ENCODE results near the gene SLC7A6. TPM values are rescaled to one million over a fixed set of nuclear protein-coding genes. Genes with fewer than 3 reads are reported as not detected.

SLC7A6 gene
- total and polyA plus RNA-seq, 2 of the 13 experiments (the other 11 are each of a cell fraction or from before 2014, with no cell fraction given), result 35.8 to 70.8 TPM

GRCh38 chr16:68236826-68237242, 27.5 kb upstream of the SLC7A6 start (continued):
- TF ChIP-seq, protein P1, sequence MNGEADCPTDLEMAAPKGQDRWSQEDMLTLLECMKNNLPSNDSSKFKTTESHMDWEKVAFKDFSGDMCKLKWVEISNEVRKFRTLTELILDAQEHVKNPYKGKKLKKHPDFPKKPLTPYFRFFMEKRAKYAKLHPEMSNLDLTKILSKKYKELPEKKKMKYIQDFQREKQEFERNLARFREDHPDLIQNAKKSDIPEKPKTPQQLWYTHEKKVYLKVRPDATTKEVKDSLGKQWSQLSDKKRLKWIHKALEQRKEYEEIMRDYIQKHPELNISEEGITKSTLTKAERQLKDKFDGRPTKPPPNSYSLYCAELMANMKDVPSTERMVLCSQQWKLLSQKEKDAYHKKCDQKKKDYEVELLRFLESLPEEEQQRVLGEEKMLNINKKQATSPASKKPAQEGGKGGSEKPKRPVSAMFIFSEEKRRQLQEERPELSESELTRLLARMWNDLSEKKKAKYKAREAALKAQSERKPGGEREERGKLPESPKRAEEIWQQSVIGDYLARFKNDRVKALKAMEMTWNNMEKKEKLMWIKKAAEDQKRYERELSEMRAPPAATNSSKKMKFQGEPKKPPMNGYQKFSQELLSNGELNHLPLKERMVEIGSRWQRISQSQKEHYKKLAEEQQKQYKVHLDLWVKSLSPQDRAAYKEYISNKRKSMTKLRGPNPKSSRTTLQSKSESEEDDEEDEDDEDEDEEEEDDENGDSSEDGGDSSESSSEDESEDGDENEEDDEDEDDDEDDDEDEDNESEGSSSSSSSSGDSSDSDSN (CRISPR knock-in tag; IDR thresholded peaks at IDR 0.05), result peak; percentile 17; the same call in 1 of the 2 replicates
- TF ChIP-seq DDIT3 (CRISPR knock-in tag; IDR thresholded peaks at IDR 0.05) (no peak), MZF1 (CRISPR knock-in tag; IDR thresholded peaks at IDR 0.05; ENCODE audit: borderline replicate concordance) (no peak), POLR2A (IDR thresholded peaks at IDR 0.05; ENCODE audit: insufficient read depth in 1 of 2, low read depth in 2 of 2, low read length in 2 of 2) (peak in 1 of 2 experiments; percentile 17; a peak in 1 of 4 replicates), WIZ (CRISPR knock-in tag; IDR thresholded peaks at IDR 0.05) (no peak), ZSCAN5A (CRISPR knock-in tag; IDR thresholded peaks at IDR 0.05; ENCODE audit: borderline replicate concordance) (0 out of 2 replicates have a peak, but pooled peaks have one; percentile 11), ZNF552 (CRISPR knock-in tag; IDR thresholded peaks at IDR 0.05; ENCODE audit: borderline replicate concordance) (0 out of 2 replicates have a peak, but pooled peaks have one; percentile 29), SATB2 (CRISPR knock-in tag; IDR thresholded peaks at IDR 0.05) (peak; percentile 51; the same call in 1 of the 2 replicates), ELF3 (CRISPR knock-in tag; IDR thresholded peaks at IDR 0.05) (no peak), ZNF296 (CRISPR knock-in tag; conservative IDR thresholded peaks at IDR 0.05) (no peak), BRF2 (CRISPR knock-in tag; IDR thresholded peaks at IDR 0.05) (no peak), U2AF2 (IDR thresholded peaks at IDR 0.05; ENCODE audit: low read depth, low read length) (0 out of 2 replicates have a peak, but pooled peaks have one; percentile 15), REXO4 (CRISPR knock-in tag; IDR thresholded peaks at IDR 0.05; ENCODE audit: borderline replicate concordance) (0 out of 2 replicates have a peak, but pooled peaks have one; percentile 26), SNAI1 (CRISPR knock-in tag; IDR thresholded peaks at IDR 0.05; ENCODE audit: borderline replicate concordance) (peak; percentile 89), ATF7 (IDR thresholded peaks at IDR 0.05) (no peak), ATF7 (CRISPR knock-in tag; IDR thresholded peaks at IDR 0.05) (no peak), ZMYM3 (CRISPR knock-in tag; IDR thresholded peaks at IDR 0.05) (no peak), SRSF4 (IDR thresholded peaks at IDR 0.05; ENCODE audit: low read depth, low read length, poor library complexity, severe bottlenecking) (no peak)
- TF ChIP-seq, protein P2, sequence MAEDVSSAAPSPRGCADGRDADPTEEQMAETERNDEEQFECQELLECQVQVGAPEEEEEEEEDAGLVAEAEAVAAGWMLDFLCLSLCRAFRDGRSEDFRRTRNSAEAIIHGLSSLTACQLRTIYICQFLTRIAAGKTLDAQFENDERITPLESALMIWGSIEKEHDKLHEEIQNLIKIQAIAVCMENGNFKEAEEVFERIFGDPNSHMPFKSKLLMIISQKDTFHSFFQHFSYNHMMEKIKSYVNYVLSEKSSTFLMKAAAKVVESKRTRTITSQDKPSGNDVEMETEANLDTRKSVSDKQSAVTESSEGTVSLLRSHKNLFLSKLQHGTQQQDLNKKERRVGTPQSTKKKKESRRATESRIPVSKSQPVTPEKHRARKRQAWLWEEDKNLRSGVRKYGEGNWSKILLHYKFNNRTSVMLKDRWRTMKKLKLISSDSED (CRISPR knock-in tag; IDR thresholded peaks at IDR 0.05), result 0 out of 2 replicates have a peak, but pooled peaks have one; percentile 28
